CD4-positive, alpha-beta T cell treated with Interleukin-1 beta for 1 hour (primary cell): ENCODE measurements around the gene F13A1.

Experiments
- DNase-seq, 2 donors: peaks; one replicate each; pipeline ENCODE4 v3.0.0-alpha.2; 2020 to 2022

Gene F13A1

GRCh38 chr6:6239598-6240581 lies 80.6 kb downstream of the F13A1 start:
- DNase-seq = no peak

- no peak for DNase-seq
These were observed 83.6 kb downstream of the F13A1 start for GRCh38 chr6:6236730-6237469.

- no peak for DNase-seq
These were observed 84.7 kb downstream of the F13A1 start for GRCh38 chr6:6235786-6236185.

- no peak for DNase-seq
These were observed 85.5 kb downstream of the F13A1 start for GRCh38 chr6:6234963-6235362.

GRCh38 chr6:6230286-6230685 lies 90.2 kb downstream of the F13A1 start:
- no peak for DNase-seq

- DNase-seq = no peak
These were observed 92.6 kb downstream of the F13A1 start for GRCh38 chr6:6227896-6228295.

GRCh38 chr6:6225885-6226529 lies 94.5 kb downstream of the F13A1 start:
- no peak for DNase-seq

- no peak for DNase-seq
These were observed 95.5 kb downstream of the F13A1 start for GRCh38 chr6:6224933-6225486.

GRCh38 chr6:6221787-6222535 lies 98.5 kb downstream of the F13A1 start:
- DNase-seq = no peak

GRCh38 chr6:6220718-6221117 lies 99.7 kb downstream of the F13A1 start:
- DNase-seq = no peak

- no peak for DNase-seq
These were observed 100.7 kb downstream of the F13A1 start for GRCh38 chr6:6219716-6220115.

GRCh38 chr6:6218759-6219085 lies 101.7 kb downstream of the F13A1 start:
- no peak for DNase-seq

- DNase-seq = no peak
These were observed 102.4 kb downstream of the F13A1 start for GRCh38 chr6:6217855-6218758.

GRCh38 chr6:6210994-6211393 lies 109.5 kb downstream of the F13A1 start:
- DNase-seq = no peak

- DNase-seq = no peak
These were observed 117.6 kb downstream of the F13A1 start for GRCh38 chr6:6202886-6203285.

- DNase-seq = no peak
These were observed 119.3 kb downstream of the F13A1 start for GRCh38 chr6:6201200-6201599.

- no peak for DNase-seq
These were observed 120.8 kb downstream of the F13A1 start for GRCh38 chr6:6199678-6200077.

GRCh38 chr6:6196762-6197161 lies 123.7 kb downstream of the F13A1 start:
- no peak for DNase-seq

- DNase-seq = no peak
These were observed 125.4 kb downstream of the F13A1 start for GRCh38 chr6:6195080-6195479.

- no peak for DNase-seq
These were observed 127.2 kb downstream of the F13A1 start for GRCh38 chr6:6193221-6193745.

- no peak for DNase-seq
These were observed 128.6 kb downstream of the F13A1 start for GRCh38 chr6:6191909-6192308.
